CD14-positive monocyte (primary cell): ENCODE measurements around the gene ZWILCH. TPM values are rescaled to one million over a fixed set of nuclear protein-coding genes. Genes with fewer than 3 reads are reported as not detected.
A peak's percentile ranks its signal among the peaks of the same experiment; 100 is the strongest.

Experiments used
- DNase-seq, 3 donors: peaks; one replicate each; pipeline ENCODE4 v3.0.0-alpha.2; 2011 to 2022
- H2AFZ ChIP-seq: 2 replicates; pipeline ENCODE4 v1.6.0; 2012; ENCODE audit warnings: mild to moderate bottlenecking, low read depth, low read length, inconsistent platforms; ENCODE audit not compliant: insufficient read depth, poor library complexity, severe bottlenecking
- H3K27ac ChIP-seq, 2 donors: 1 replicate in 1 of 2; 2 replicates in 1 of 2; pipeline ENCODE4 v1.5.1; 2012 to 2013; ENCODE audit warnings: low read length in 2 of 2, control low read depth in 1 of 2, inconsistent platforms in 1 of 2, low read depth in 1 of 2, mild to moderate bottlenecking in 1 of 2
- H3K27me3 ChIP-seq, 2 donors: one replicate each; pipeline versions ENCODE4 v1.6.0 to v1.6.1; 2011 to 2013; ENCODE audit warnings: low read length in 2 of 2; ENCODE audit not compliant: control insufficient read depth in 2 of 2, insufficient read depth in 2 of 2
- H3K36me3 ChIP-seq, 2 donors: replicated peaks in 1 of 2; 1 replicate in 1 of 2; 2 replicates in 1 of 2; pipeline versions ENCODE4 v1.5.1 to v1.6.1; 2012 to 2013; ENCODE audit warnings: low read length in 2 of 2, control low read depth in 1 of 2, inconsistent platforms in 1 of 2, mild to moderate bottlenecking in 1 of 2; ENCODE audit not compliant: insufficient read depth in 2 of 2, control insufficient read depth in 1 of 2
- H3K4me1 ChIP-seq, 2 donors: 1 replicate in 1 of 2; 2 replicates in 1 of 2; pipeline versions ENCODE4 v1.5.1 to v1.6.1; 2012 to 2013; ENCODE audit warnings: low read length in 2 of 2, control low read depth in 1 of 2, inconsistent platforms in 1 of 2, mild to moderate bottlenecking in 1 of 2, moderate library complexity in 1 of 2; ENCODE audit not compliant: insufficient read depth in 2 of 2, control insufficient read depth in 1 of 2
- H3K4me2 ChIP-seq: replicated peaks from 2 replicates; pipeline ENCODE3; 2012; ENCODE audit warnings: low read length, moderate library complexity, mild to moderate bottlenecking; ENCODE audit not compliant: poor library complexity, severe bottlenecking; ENCODE audit errors: extremely low read depth
- H3K4me3 ChIP-seq, 3 experiments: fragments of 200-600 bp in 1 of 3; sonication (generic) in 1 of 3; replicated peaks in 1 of 3; 1 replicate in 2 of 3; 2 replicates in 1 of 3; pipeline ENCODE4 v1.5.1; 2011 to 2013; ENCODE audit warnings: low read length in 3 of 3, mild to moderate bottlenecking in 3 of 3, control low read depth in 2 of 3, low read depth in 2 of 3, inconsistent platforms in 1 of 3, moderate library complexity in 1 of 3
- H3K79me2 ChIP-seq: 2 replicates; pipeline ENCODE4 v1.6.0; 2012; ENCODE audit warnings: mild to moderate bottlenecking, control low read depth, inconsistent platforms, low read length, moderate library complexity; ENCODE audit not compliant: insufficient read depth
- H3K9ac ChIP-seq: 2 replicates; pipeline ENCODE4 v1.6.0; 2017; ENCODE audit warnings: low read length, mild to moderate bottlenecking; ENCODE audit not compliant: insufficient read depth, poor library complexity, severe bottlenecking
- H3K9me3 ChIP-seq, 2 donors: replicated peaks in 1 of 2; 1 replicate in 1 of 2; 2 replicates in 1 of 2; pipeline versions ENCODE4 v1.5.1 to v1.6.1; 2012 to 2013; ENCODE audit warnings: low read length in 2 of 2, control low read depth in 1 of 2; ENCODE audit not compliant: control insufficient read depth in 1 of 2, insufficient read depth in 1 of 2
- H4K20me1 ChIP-seq: 2 replicates; pipeline ENCODE4 v1.6.0; 2012; ENCODE audit warnings: mild to moderate bottlenecking, low read length, control low read depth, moderate library complexity; ENCODE audit not compliant: insufficient read depth
- H3K27ac Mint-ChIP-seq, 7 donors: one replicate each; pipeline ENCODE4 v1.8.0; 2020; ENCODE audit warnings: mild to moderate bottlenecking in 7 of 7, mixed read lengths in 7 of 7, moderate library complexity in 6 of 7, inconsistent platforms in 2 of 7
- H3K27me3 Mint-ChIP-seq, 3 donors: one replicate each; pipeline ENCODE4 v1.8.0; 2021 to 2022; ENCODE audit warnings: low read depth in 3 of 3, mild to moderate bottlenecking in 3 of 3, mixed read lengths in 3 of 3, moderate library complexity in 3 of 3, inconsistent platforms in 1 of 3
- H3K36me3 Mint-ChIP-seq, 2 donors: one replicate each; pipeline ENCODE4 v1.8.0; 2020; ENCODE audit warnings: mixed read lengths in 2 of 2, inconsistent platforms in 1 of 2, mild to moderate bottlenecking in 1 of 2
- H3K4me1 Mint-ChIP-seq: one replicate; pipeline ENCODE4 v1.8.0; 2020; ENCODE audit warnings: mild to moderate bottlenecking, mixed read lengths
- H3K4me3 Mint-ChIP-seq, 2 donors: one replicate each; pipeline ENCODE4 v1.8.0; 2020; ENCODE audit warnings: mild to moderate bottlenecking in 2 of 2, mixed read lengths in 2 of 2, moderate library complexity in 1 of 2
- H3K9me3 Mint-ChIP-seq, 7 donors: one replicate each; pipeline ENCODE4 v1.8.0; 2020 to 2022; ENCODE audit warnings: mixed read lengths in 7 of 7, mild to moderate bottlenecking in 6 of 7, moderate library complexity in 6 of 7, inconsistent platforms in 2 of 7
- WGBS: methylation state at CpG from one replicate; pipeline ENCODE4 v1.1.5; 2013; ENCODE audit warnings: missing lambda C conversion rate; ENCODE audit not compliant: insufficient coverage; 5-methylcytosine and 5-hydroxymethylcytosine counted together
- intact Hi-C, 2 donors: fragments of 100-400 bp; cut with micrococcal nuclease; formaldehyde crosslinking; loops; one replicate each; pipeline versions ENCODE4 v1.15.0 to v1.15.1; 2023
- polyA plus RNA-seq, 3 donors: library from polyadenylated mRNA; depleted of rRNA in 1 of 3; unstranded in 2 of 3; stranded (reverse) in 1 of 3; fragments of 300-500 nt in 2 of 3; fragments of >200 nt in 1 of 3; fragmentation: Illumina TruSeq in 2 of 3; gene quantifications; 1 replicate in 2 of 3; 2 replicates in 1 of 3; pipeline ENCODE4 v1.2.3, GENCODE V29; 2012 to 2021
- TF ChIP-seq, protein P1 (sequence below): fragments of 200-600 bp; IDR thresholded peaks from one replicate; pipeline ENCODE4 v1.8.0; 2022; ENCODE audit warnings: antibody characterized with exemption, mild to moderate bottlenecking

Gene ZWILCH
- polyA plus RNA-seq, 3 donors: 1.4 to 3.1 (median 2.4) TPM

DNA sequence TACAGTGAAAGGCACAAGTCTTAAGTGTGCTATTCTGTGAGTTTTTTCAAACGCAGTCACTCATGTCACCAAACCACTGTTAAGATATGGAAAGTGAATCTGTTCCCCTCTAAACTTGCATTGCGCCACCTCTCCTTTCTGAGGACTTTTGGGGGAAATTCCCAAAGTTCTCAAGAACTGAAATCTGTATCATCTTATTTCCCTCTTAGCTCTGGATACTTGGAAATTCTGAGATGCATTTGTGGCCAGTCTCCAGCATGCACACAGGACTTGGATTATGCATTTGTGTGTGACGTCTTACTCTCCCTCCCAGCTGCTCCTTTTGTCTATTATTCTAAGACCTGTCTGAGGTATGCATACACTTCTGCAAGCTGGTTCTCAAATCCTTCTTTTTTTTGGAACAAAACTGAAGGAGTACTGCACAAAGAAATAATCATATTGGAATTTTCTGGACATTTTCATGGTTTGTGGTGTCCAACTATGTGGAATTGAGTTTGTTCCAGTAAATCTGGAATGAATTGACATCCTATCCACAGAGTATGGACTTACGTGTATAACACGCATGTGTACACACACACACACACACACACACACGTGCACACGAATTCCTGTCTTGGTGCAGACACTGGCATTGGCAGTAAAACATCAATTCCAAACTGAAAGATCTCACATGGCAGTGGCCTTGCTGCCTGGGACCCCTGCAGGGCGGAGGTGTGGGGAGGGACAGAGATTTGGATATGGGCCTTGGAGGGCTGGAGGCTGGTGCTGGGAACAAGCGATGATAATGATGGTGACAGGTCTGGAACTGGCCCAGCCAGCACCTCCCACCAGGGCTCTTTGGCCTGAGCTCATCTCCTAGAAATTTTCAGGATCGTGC lies 68.8 kb downstream of the ZWILCH start:
- Histone ChIP-seq H3K4me3 (no peak overlapping the region), H4K20me1 (no peaks in the 10 kb centered on the region), H3K9ac (no peak overlapping the region), H3K79me2 (no peaks in the 10 kb centered on the region), H3K27ac (no peak overlapping the region), H2AFZ (no peak overlapping the region), H3K9me3 (peaks cover 0 to 3% of the 10 kb centered on the region in 2 donors), H3K4me1 (peaks cover 0 to 10% of the 10 kb centered on the region in 2 donors), H3K27me3 (no peaks in the 10 kb centered on the region), H3K36me3 (no peaks in the 10 kb centered on the region), H3K4me2 (no peak overlapping the region)
- no CpG with 5 or more reads among the region's 10 CpGs for WGBS
- peak in 1 of 3 donors; percentile 61 for DNase-seq
- H3K4me3 Mint-ChIP-seq: no peak overlapping the region
- peaks cover 0 to 8% (median 0%) of the 10 kb centered on the region in 7 donors for H3K9me3 Mint-ChIP-seq
- TF ChIP-seq, protein P1, sequence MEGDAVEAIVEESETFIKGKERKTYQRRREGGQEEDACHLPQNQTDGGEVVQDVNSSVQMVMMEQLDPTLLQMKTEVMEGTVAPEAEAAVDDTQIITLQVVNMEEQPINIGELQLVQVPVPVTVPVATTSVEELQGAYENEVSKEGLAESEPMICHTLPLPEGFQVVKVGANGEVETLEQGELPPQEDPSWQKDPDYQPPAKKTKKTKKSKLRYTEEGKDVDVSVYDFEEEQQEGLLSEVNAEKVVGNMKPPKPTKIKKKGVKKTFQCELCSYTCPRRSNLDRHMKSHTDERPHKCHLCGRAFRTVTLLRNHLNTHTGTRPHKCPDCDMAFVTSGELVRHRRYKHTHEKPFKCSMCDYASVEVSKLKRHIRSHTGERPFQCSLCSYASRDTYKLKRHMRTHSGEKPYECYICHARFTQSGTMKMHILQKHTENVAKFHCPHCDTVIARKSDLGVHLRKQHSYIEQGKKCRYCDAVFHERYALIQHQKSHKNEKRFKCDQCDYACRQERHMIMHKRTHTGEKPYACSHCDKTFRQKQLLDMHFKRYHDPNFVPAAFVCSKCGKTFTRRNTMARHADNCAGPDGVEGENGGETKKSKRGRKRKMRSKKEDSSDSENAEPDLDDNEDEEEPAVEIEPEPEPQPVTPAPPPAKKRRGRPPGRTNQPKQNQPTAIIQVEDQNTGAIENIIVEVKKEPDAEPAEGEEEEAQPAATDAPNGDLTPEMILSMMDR: no peak
- H3K4me1 Mint-ChIP-seq: peaks cover 7% of the 10 kb centered on the region
- H3K27me3 Mint-ChIP-seq: peaks cover 0 to 6% (median 2%) of the 10 kb centered on the region in 3 donors
- H3K27ac Mint-ChIP-seq: no peak overlapping the region
- intact Hi-C loops: no loop called here
- no peaks in the 10 kb centered on the region for H3K36me3 Mint-ChIP-seq

DNA sequence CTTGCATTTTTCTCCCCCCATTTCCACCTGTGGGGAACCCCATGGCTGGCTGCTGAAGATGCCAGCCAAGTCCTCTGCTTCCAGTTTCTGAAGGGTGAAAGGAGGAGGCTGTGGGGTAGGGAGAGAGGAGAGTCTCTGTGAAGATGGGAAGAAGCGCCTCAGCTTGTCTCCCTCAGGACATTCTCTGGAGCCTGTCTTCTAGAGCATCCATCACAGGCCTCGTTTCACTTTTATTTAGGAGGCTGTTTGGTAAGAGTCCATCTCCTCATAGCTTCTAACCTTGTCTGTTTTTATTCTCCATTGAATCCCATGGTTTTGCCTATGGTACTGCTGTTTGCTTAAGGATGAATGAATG lies 69.4 kb downstream of the ZWILCH start:
- peaks cover 0 to 10% of the 10 kb centered on the region in 2 donors for H3K4me1 ChIP-seq
- Mint-ChIP-seq H3K4me3 (no peak overlapping the region), H3K27me3 (peaks cover 0 to 6% (median 2%) of the 10 kb centered on the region in 3 donors), H3K4me1 (peaks cover 7% of the 10 kb centered on the region), H3K9me3 (peaks cover 0 to 8% (median 0%) of the 10 kb centered on the region in 7 donors), H3K27ac (no peak overlapping the region), H3K36me3 (no peaks in the 10 kb centered on the region)
- H4K20me1 ChIP-seq: no peaks in the 10 kb centered on the region
- H3K27me3 ChIP-seq: no peaks in the 10 kb centered on the region
- intact Hi-C loops: no loop called here
- TF ChIP-seq, protein P1: no peak
- no peak overlapping the region for H3K4me2 ChIP-seq
- peaks cover 0 to 3% of the 10 kb centered on the region in 2 donors for H3K9me3 ChIP-seq
- WGBS: 100% methylated on average over 1 of the region's 2 CpGs
- no peak overlapping the region for H2AFZ ChIP-seq
- no peak for DNase-seq
- H3K9ac ChIP-seq: no peak overlapping the region
- H3K4me3 ChIP-seq: no peak overlapping the region
- no peaks in the 10 kb centered on the region for H3K79me2 ChIP-seq
- H3K27ac ChIP-seq: no peak overlapping the region
- H3K36me3 ChIP-seq: no peaks in the 10 kb centered on the region
